Stimulated activated CD4-positive, alpha-beta T cell treated with anti-CD3 and anti-CD28 coated beads, TNF-alpha, amount 100 ng/mL, for 4 hours (primary cell): Measurements from ENCODE around the gene JUND.

ENCODE experiments used
- DNase-seq, 3 experiments: peaks; one replicate each; pipeline ENCODE4 v3.0.0-alpha.2; 2020; ENCODE audit warnings: low read depth in 3 of 3

Gene JUND

DNA sequence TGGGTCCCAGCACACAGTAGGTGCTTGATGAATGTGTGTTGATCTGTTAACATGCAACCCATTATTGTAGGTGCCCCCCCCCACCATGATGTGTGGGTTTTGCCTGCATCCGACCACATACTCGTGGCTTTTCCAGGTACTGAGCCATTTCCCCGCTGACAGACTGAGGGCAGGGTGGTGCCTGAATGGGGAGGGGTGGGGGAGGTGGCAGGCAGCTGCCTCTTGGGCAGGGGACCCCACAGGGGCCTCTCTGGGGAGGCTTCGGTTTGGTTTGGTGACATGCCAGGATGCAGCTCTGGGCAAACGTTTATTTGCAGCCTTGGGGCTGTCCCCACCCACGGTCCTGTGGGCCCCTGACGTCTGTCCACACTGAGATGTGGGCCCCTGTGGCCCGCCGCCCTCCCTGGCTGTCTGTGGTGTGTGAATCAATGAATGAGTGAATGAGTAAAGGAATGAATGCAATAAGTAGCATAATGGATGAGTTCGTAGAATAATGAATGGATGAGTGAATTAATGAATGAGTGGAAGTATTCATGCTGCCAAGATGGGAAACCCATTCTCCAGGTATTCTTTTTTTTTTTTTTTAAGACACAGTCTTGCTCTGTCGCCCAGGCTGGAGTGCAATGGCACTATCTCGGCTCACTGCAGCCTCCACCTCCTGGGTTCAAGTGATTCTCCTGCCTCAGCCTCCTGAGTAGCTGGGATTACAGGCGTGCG lies 9.0 kb upstream of the JUND start:
- peak in 2 of 3 experiments; percentile 48 to 74 for DNase-seq

- no peak for DNase-seq
Observed at GRCh38 chr19:18289471-18290301, 8.3 kb upstream of the JUND start.

DNA sequence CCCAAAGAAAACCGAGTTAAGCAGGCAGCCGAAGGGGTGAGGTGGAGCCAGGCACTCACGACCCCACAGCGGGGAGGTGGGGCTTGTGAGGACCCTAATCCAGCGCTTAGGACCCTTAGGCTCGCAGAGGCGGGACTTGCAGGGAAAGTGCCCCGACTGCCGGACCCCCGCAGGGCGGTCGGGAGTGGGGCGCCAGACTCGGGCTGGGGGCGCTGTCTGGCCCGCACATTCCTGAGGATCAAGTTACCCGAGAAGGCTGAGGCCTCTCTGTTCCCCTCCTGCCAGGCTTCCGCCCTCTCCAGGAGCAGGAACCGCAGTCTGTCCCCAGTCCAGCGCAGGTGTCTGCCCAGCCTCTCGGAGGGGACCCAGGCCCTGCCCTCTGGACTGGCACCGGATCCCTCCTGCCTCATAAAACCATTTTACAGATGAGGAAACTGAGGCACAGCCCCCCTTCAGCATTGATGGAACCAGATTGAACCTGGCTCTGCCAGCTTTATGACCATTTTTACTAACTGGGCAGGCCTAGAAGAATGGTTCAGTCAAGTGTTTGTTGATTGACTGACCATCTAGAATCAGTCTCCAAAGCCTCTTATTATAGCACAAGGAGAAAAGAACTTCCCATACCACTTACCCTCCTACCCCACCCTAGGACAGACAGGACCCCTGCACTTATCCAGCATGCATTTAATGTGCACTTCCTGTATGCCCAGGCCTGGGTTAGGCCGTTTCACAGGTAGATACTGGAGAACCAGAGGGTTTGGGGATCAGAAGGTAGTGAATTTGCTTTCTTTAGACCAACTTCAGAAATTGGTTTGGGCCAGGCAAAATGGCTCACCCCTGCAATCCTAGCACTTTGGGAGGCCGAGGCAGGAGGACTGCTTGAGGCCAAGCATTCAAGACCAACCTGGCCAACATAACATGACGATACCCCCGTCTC lies 6.7 kb upstream of the JUND start:
- no peak for DNase-seq

DNA sequence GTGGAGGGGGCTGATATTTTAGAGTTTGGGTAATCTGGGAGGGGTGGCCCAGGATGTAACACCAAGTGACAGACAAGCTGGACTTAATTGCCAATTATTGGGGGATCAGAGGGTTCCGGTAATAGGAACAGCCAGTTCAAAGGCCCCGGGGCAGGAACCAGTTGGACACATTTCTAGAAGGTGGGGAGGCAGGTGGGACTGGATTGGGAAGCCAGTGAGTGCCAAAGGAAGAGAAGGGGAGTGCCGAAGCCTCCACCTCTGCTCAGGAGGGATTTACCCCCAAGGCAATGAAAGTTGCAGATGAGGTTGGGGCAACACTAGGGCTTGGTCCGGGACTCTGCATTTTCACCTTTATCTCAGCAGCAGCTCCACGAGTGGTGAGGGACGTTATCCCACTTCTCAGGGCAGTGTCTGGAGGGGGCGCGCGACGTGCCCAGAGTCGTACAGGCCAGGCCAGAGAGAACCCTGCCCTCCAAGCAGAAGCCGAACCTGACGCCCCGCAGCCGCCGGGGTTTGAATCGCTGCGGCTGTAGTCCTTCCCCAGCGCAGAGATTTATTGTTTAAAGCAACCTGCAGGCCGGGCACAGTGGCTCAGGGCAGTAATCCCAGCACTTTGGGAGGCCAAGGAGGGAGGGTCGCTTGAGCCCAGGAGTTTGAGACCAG lies 5.7 kb upstream of the JUND start:
- DNase-seq: no peak

GRCh38 chr19:18284712-18285360 lies 3.4 kb upstream of the JUND start:
- DNase-seq: no peak

DNA sequence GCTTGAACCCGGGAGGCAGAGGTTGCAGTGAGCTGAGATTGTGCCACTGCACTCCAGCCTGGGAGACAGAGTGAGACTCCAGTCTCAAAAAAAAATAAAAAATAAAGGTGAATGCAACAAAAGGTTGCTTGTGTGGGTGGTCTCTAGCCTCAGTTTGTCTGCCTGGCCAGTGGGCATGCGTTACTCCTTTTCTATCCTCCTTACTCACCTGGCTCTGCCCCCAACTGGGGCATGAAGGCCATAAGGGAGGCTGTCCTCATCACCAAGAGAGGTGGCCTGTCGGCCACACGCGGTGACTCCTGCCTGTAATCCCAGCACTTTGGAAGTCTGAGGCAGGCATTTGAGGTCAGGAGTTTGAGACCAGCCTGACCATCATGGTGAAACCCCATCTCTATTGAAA lies 1.9 kb upstream of the JUND start:
- no peak for DNase-seq

- DNase-seq: no peak
Observed at GRCh38 chr19:18282788-18283141, 1.3 kb upstream of the JUND start.

DNA sequence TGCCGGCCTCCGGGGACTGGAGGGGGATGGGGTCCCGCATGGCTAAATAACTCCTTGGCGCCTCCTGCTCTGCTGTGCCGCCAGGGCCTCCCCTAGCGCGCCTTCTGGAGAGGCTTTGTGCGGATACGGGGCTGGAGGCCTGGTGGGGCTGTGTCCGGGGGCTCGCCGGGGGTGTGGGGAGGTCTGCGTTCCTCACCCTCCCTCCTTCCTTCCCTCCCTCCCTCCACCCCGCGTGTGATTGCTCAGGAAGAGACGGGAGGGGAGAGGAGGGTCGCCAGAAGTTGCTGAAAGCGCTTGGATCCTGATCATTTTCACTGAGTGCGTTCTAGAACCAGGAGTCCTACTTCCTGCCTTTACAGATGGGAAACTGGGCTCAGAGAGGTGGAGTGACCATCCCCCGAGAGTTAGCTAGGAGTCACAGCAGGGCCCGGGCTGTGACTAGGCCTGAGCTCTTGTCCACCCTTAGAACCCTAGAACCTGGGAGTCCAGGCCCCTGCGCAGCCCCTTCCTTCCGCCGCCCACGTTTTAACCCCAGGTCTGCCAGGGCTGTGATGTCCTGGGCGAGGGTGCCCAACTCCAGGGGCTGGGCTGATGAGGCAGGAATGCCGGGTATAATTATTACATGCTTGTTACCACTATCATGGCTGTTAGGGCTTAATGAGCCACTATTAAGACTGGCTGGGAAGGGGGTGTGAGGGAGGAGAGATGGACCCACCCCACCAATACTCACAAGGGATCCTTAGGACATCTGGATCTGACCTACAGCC lies 782 bp upstream of the JUND start:
- DNase-seq: no peak

DNA sequence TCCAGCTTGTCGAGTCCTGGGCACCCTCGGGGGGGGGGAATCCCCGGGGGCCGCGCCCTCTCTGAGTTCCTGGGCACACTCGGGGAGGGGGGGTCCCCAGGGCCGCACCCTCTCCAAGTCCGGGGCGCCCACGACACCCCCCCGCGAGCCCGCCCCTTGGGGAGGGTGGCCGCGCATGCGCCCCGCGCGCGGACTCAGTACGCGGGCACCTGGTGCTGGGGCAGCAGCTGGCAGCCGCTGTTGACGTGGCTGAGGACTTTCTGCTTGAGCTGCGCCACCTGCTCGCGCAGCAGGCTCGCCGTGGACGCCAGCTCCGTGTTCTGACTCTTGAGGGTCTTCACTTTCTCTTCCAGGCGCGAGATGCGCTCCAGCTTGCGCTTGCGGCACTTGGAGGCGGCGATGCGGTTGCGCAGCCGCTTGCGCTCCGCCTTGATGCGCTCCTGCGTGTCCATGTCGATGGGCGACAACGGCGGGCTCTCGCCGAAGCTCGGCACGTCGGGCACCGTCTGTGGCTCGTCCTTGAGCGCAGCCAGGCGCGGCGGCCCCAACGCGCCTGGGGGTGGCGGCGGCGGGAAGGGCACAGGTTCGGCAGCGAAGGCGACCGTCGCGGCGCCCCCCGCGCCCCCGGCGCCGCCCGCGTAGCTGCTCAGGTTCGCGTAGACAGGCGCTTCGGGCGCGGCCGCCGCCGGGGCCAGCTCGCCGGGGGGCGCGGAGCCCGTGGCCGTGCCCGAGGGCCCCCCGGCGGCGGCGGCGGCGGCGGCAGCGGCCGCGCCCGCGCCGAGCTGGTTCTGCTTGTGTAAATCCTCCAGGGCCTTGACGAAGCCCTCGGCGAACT lies 958 bp downstream of the JUND start:
- DNase-seq: peak in 2 of 3 experiments; percentile 66 to 69

DNA sequence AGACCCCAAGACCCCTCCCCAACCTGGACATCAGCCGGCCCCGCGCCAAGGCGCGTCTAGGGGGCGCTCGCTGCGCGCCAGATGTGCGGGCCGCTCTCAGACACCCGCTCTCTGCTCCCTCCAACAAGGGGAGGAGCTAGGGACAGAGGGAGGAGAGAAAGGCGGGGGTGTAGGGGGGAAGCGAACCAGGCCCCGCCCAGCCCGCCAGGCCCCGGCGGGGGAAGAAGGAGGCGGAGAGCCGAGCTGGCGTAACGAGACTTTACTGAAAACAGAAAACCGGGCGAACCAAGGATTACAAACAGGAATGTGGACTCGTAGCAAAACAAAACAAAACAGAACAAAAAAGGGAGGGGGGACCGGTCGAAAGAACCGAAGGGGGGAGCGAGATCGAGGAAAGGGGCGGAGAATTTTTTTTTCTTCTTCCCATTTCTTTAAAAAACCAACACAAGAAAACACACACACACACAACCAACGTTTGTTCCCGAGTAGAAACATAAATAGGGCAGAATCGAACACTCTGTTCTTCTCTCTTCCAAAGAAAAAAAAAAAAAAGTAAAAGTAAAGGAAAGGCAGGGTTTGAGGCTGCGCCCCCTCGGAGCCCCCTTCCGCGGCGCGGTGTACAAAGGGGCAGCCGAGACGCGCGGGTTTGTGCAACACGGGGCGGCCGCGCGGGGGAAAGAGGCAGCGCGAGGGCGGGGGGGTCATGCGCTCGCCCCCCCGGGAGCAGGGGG lies 1.7 kb downstream of the JUND start:
- DNase-seq: peak; percentile 76 to 88 (median 88)

GRCh38 chr19:18279266-18279515 lies 2.2 kb downstream of the JUND start:
- no peak for DNase-seq

DNA sequence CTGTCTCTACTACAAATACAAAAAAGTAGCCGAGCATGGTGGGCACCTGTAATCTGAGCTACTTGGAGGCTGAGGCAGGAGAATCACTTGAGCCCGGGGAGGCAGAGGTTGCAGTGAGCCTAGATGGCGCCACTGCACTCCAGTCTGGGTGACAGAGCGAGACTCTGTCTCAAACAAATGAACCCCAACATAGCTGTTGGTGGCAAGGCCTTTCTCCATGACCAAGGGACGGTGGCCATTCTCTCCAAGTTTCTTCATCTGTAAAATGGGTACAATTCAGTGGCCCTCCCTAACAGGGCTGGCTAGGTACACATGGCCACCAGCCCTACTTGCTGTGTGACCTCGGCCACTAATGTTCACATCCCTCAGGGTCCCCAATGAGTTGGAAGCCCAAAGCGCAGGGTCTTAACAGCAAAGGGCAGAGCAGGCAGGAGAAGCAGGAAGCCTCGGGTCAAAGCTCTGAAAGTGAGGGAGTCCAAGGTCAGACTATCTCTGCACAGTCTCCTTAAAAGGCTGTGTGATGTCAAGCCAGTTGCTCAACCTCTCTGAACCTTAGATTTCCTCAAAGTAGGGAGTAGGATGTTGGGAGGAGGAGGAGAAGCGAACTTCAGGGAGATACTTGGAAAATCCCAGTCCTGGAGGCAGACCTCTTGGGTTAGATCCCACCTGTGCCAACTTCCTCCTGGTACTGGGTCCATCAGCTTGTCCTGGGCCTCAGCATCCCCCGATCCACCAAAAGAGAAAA lies 2.7 kb downstream of the JUND start:
- no peak for DNase-seq

GRCh38 chr19:18274781-18275356 lies 6.6 kb downstream of the JUND start:
- no peak for DNase-seq

- DNase-seq: no peak
Observed at GRCh38 chr19:18274219-18274780, 7.1 kb downstream of the JUND start, which contains the start of gene IQCN. Gene IQCN (minus strand): TSS chr19:18274452. CDS start chr19:18269478, 4,974 bp downstream.

GRCh38 chr19:18273561-18274218 lies 7.7 kb downstream of the JUND start:
- DNase-seq: no peak

DNA sequence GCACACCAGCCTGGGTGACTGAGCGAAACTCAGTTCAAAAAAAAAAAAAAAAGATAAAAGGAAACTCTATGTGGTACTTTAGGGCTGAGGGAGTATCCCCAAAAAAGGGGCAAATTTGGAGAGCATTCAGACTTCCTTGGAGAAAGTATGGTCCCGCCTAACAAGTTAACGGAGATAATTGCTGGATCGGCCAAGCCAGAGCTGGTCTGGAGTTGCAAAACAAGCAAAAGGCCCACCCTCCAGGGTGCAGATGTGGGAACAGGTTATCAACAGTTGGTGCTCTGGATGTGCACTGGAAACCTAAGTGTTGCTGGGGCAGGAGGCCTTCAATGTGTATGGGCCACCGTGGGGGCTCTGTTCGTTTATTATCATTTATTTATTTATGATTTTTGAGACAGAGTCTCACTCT lies 10.0 kb downstream of the JUND start:
- no peak for DNase-seq

GRCh38 chr19:18270326-18270725 lies 11.1 kb downstream of the JUND start:
- DNase-seq: no peak
